Neural crest cell (in vitro differentiated cells): ENCODE measurements around the gene PSMB7. TPM values are rescaled to one million over a fixed set of nuclear protein-coding genes. Genes with fewer than 3 reads are reported as not detected.
A peak's percentile ranks its signal among the peaks of the same experiment; 100 is the strongest.

Source experiments
- DNase-seq: peaks from one replicate; pipeline ENCODE4 v3.0.0; 2021; ENCODE audit warnings: low read depth, mixed read lengths, low spot score
- H3K27ac Mint-ChIP-seq: one replicate; pipeline ENCODE4 v1.8.0; 2021; ENCODE audit warnings: mild to moderate bottlenecking, mixed read lengths; ENCODE audit not compliant: unreplicated experiment
- H3K27me3 Mint-ChIP-seq: 2 replicates; pipeline ENCODE4 v1.8.0; 2021; ENCODE audit warnings: low read depth, mild to moderate bottlenecking, mixed read lengths
- H3K36me3 Mint-ChIP-seq: 2 replicates; pipeline ENCODE4 v1.8.0; 2021; ENCODE audit warnings: low read depth, mild to moderate bottlenecking, mixed read lengths
- H3K4me1 Mint-ChIP-seq: 2 replicates; pipeline ENCODE4 v1.8.0; 2021; ENCODE audit warnings: mixed read lengths
- H3K4me3 Mint-ChIP-seq: one replicate; pipeline ENCODE4 v1.8.0; 2021; ENCODE audit warnings: mild to moderate bottlenecking, mixed read lengths
- H3K9me3 Mint-ChIP-seq: 2 replicates; pipeline ENCODE4 v1.8.0; 2021; ENCODE audit warnings: mixed read lengths
- total RNA-seq: library from RNA; stranded (reverse); gene quantifications from 2 replicates; pipeline ENCODE4 v1.2.1, GENCODE V29; 2021
- TF ChIP-seq, protein P1 (sequence below): fragments of 200-600 bp; sonication (generic); conservative IDR thresholded peaks from 2 replicates; pipeline ENCODE4 v1.5.0; 2021; ENCODE audit warnings: antibody characterized with exemption, mild to moderate bottlenecking

PSMB7 gene
- total RNA-seq, 1 donor from 2014 or later, result 196 TPM

DNA sequence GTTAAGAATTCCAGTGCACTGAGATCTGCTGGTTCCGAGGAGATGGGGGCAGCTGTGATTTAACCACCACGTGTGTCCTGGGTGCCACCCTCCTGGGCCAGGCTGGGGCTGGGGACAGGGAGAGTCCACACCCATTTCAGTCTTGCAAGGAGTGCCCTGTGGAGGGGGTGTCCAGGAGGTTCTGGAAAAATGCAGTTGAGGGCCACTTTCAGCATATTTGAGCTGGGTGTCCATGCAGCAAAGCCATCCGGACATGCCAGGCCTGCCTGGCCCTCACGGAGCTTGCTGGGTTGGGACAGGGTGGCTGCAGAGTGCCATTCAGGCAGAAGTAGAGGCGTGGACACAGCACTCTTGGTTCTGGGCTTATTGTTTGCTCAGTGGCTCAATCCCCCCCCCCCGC lies 89.4 kb downstream of the PSMB7 start:
- DNase-seq, result no peak
- no peak overlapping the region for H3K4me3 Mint-ChIP-seq
- H3K36me3 Mint-ChIP-seq, result no peaks in the 10 kb centered on the region
- no peaks in the 10 kb centered on the region for H3K4me1 Mint-ChIP-seq
- H3K9me3 Mint-ChIP-seq, result no peaks in the 10 kb centered on the region
- TF ChIP-seq, protein P1, sequence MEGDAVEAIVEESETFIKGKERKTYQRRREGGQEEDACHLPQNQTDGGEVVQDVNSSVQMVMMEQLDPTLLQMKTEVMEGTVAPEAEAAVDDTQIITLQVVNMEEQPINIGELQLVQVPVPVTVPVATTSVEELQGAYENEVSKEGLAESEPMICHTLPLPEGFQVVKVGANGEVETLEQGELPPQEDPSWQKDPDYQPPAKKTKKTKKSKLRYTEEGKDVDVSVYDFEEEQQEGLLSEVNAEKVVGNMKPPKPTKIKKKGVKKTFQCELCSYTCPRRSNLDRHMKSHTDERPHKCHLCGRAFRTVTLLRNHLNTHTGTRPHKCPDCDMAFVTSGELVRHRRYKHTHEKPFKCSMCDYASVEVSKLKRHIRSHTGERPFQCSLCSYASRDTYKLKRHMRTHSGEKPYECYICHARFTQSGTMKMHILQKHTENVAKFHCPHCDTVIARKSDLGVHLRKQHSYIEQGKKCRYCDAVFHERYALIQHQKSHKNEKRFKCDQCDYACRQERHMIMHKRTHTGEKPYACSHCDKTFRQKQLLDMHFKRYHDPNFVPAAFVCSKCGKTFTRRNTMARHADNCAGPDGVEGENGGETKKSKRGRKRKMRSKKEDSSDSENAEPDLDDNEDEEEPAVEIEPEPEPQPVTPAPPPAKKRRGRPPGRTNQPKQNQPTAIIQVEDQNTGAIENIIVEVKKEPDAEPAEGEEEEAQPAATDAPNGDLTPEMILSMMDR, result no peak
- H3K27ac Mint-ChIP-seq, result no peak overlapping the region
- no peaks in the 10 kb centered on the region for H3K27me3 Mint-ChIP-seq

DNA sequence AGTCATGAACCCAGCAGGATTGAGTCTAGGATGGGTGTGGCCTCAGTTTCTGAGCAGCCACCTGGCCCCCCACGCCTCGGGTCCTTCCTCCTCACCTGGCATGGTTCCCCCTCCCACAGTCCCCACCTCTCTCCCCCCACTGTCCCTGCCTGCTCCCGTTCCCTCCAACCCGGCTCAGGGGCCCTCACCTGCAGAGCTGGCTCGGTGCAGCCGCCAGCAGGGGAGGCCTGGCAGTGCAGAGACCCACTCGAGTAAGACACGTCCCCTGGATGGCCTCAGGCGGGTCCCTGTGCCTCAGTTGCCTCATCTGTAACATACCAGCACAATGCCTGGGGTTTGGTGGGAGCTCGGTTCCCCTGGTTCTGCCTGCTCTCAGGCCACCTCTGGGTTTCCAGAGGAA lies 91.3 kb downstream of the PSMB7 start:
- H3K4me3 Mint-ChIP-seq, result no peak overlapping the region
- no peak overlapping the region for H3K27ac Mint-ChIP-seq
- no peak for DNase-seq
- H3K27me3 Mint-ChIP-seq, result no peaks in the 10 kb centered on the region
- H3K36me3 Mint-ChIP-seq, result peaks cover 2% of the 10 kb centered on the region
- H3K9me3 Mint-ChIP-seq, result no peaks in the 10 kb centered on the region
- peaks cover 6% of the 10 kb centered on the region for H3K4me1 Mint-ChIP-seq
- TF ChIP-seq, protein P1, result no peak

- H3K27ac Mint-ChIP-seq, result peak overlapping the region; percentile 58
- no peaks in the 10 kb centered on the region for H3K9me3 Mint-ChIP-seq
- H3K36me3 Mint-ChIP-seq, result peaks cover 4% of the 10 kb centered on the region
- TF ChIP-seq, protein P1, result no peak
- no peaks in the 10 kb centered on the region for H3K27me3 Mint-ChIP-seq
- DNase-seq, result no peak
- no peak overlapping the region for H3K4me3 Mint-ChIP-seq
- peaks cover 6% of the 10 kb centered on the region for H3K4me1 Mint-ChIP-seq
Measured at GRCh38 chr9:124322618-124323432, 92.4 kb downstream of the PSMB7 start.

DNA sequence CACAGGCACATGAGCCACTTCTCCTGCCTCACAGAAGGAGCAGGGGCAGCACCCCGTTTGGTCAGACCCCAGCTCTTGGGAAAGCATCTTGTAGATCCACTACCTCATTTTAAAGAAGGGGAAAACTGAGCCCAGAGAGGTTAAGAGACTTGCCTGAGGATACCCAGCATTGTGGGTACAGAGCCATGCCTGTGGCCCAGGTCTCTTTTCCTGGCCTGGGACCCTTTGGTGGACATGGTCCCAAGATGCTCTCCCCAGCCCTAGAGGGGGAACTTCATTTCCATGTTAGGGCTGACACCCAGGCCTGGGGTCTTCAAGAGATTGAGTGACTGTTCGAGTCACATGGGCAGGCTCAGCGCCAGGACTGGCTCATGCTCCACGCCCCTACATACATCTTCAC lies 93.3 kb downstream of the PSMB7 start:
- no peaks in the 10 kb centered on the region for H3K9me3 Mint-ChIP-seq
- DNase-seq, result no peak
- H3K4me1 Mint-ChIP-seq, result peaks cover 6% of the 10 kb centered on the region
- H3K4me3 Mint-ChIP-seq, result no peak overlapping the region
- TF ChIP-seq, protein P1, result no peak
- H3K36me3 Mint-ChIP-seq, result peaks cover 9% of the 10 kb centered on the region
- no peaks in the 10 kb centered on the region for H3K27me3 Mint-ChIP-seq
- H3K27ac Mint-ChIP-seq, result no peak overlapping the region

DNA sequence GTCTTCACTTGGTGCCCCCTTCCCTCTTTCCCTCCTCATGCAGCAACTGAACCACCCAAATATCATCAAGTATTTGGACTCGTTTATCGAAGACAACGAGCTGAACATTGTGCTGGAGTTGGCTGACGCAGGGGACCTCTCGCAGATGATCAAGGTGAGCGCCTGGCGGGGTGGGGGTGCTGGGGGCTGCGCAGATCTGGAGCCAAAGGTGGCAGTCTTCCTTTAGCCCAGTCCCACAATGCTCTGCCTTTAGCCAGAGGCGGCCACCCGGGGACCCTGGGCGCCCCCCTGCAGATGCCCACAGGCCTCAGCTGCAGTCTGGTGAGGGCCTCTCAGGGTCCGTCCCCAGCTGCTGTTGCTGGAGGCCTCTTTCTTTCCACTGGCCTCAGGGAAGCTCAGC lies 93.8 kb downstream of the PSMB7 start:
- H3K4me1 Mint-ChIP-seq, result peaks cover 6% of the 10 kb centered on the region
- H3K27me3 Mint-ChIP-seq, result no peaks in the 10 kb centered on the region
- H3K9me3 Mint-ChIP-seq, result no peaks in the 10 kb centered on the region
- no peak overlapping the region for H3K27ac Mint-ChIP-seq
- TF ChIP-seq, protein P1, result no peak
- no peak overlapping the region for H3K4me3 Mint-ChIP-seq
- DNase-seq, result no peak
- peaks cover 9% of the 10 kb centered on the region for H3K36me3 Mint-ChIP-seq
